GM21576 (cell line): ENCODE measurements around the gene QRICH2.
"Not testable (repeated sequence)": the region's sequence is repeated elsewhere in the genome, so short reads cannot be mapped to it uniquely, and the experiment has no call there.

Source experiments
- ATAC-seq: cut with Tn5 transposase; IDR thresholded peaks from one replicate; pipeline ENCODE4 v1.9.1; 2021; ENCODE audit warnings: mild to moderate bottlenecking, moderate library complexity; ENCODE audit not compliant: unreplicated experiment

QRICH2 gene

GRCh38 chr17:76225373-76226086, 82.5 kb downstream of the QRICH2 start:
- not testable (repeated sequence) for ATAC-seq
